ENCODE measurements around the gene TMIGD2. TPM values are rescaled to one million over a fixed set of nuclear protein-coding genes. Genes with fewer than 3 reads are reported as not detected.
"Not testable (repeated sequence)": the region's sequence is repeated elsewhere in the genome, so short reads cannot be mapped to it uniquely, and the experiment has no call there.

The TMIGD2 gene
- total RNA-seq, 4 donors from 2014 or later = 3.8 to 4.8 TPM; not detected in 2

DNA sequence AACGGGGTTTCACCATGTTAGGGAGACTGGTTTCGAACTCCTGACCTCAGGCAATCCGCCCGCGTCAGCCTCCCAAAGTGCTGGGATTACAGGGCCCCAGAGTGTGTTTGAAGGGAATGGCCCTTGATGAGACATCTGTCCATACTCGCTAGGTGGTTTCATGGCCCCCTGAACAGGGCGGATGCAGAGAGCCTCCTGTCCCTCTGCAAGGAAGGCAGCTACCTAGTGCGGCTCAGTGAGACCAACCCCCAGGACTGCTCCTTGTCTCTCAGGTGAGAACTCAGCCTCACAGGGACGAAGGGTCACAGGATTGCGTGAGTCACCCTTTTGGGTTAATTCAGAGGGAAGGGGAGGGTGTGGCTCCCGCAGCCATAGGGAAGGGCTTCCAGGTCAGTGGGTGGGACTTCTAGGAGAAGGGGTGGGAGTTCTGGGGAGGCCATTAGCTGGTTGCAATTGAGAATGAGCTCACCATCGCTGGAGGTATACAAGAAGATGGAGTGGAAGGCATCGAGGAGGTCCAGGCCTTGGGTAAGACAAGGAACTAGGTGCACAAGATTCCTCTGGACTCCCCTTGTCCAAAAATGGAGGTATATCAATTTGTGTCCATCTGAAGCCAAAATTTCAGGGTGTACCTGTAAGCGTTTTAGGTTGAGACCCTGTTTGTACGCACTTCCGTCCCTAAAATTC, 14.0 kb downstream of the TMIGD2 start:
- intact Hi-C loops (cut with DNase I; ENCODE audit: low total_unique reads) = no loop called here
- no peaks in the 10 kb centered on the region for H3K36me3 ChIP-seq
- in situ Hi-C loops (cut with MboI; ENCODE audit: low pct_ligation_motif_present in 1 of 4, low pct_unique_long_range_greater_than_20kb in 1 of 4, low sequenced_read_pairs in 3 of 4) = no loop called here
- H3K9me3 ChIP-seq = no peaks in the 10 kb centered on the region
- H3K27me3 ChIP-seq = peaks cover 8% of the 10 kb centered on the region
- H3K4me3 ChIP-seq = no peak overlapping the region
- no peak for DNase-seq
- no peak overlapping the region for H3K27ac ChIP-seq
- WGBS, 2 donors (ENCODE audit: low coverage in 1 of 2) = 80 to 84% methylated on average over 8 to 16 of the region's 16 CpGs
- TF ChIP-seq, protein P1, sequence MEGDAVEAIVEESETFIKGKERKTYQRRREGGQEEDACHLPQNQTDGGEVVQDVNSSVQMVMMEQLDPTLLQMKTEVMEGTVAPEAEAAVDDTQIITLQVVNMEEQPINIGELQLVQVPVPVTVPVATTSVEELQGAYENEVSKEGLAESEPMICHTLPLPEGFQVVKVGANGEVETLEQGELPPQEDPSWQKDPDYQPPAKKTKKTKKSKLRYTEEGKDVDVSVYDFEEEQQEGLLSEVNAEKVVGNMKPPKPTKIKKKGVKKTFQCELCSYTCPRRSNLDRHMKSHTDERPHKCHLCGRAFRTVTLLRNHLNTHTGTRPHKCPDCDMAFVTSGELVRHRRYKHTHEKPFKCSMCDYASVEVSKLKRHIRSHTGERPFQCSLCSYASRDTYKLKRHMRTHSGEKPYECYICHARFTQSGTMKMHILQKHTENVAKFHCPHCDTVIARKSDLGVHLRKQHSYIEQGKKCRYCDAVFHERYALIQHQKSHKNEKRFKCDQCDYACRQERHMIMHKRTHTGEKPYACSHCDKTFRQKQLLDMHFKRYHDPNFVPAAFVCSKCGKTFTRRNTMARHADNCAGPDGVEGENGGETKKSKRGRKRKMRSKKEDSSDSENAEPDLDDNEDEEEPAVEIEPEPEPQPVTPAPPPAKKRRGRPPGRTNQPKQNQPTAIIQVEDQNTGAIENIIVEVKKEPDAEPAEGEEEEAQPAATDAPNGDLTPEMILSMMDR (IDR thresholded peaks at IDR 0.05) = no peak
- no peak for TF ChIP-seq POLR2AphosphoS5 (IDR thresholded peaks at IDR 0.05)
- no peak for TF ChIP-seq POLR2A (IDR thresholded peaks at IDR 0.05)
- TF ChIP-seq EP300 (IDR thresholded peaks at IDR 0.05; ENCODE audit: low read depth) = no peak
- H3K4me1 ChIP-seq = peaks cover 0 to 13% (median 7%) of the 10 kb centered on the region in 4 donors

DNA sequence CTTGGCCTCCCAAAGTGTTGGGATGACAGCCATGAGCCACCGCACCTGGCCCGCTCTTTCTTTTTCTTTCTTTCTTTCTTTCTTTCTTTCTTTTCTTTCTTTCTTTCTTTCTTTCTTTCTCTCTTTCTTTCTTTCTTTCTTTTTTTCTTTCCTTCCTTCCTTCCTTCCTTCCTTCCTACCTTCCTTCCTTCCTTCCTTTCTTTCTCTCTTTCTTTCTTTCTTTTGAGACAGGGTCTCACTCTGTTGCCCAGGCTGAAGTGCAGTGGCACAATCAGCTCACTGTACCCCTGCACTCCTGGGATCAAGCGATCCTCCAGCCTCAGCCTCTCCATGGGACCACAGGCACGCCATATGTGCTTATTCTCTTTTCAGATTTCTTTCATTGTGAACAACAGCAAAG, 16.0 kb downstream of the TMIGD2 start:
- H3K27ac ChIP-seq; intact Hi-C loops (cut with DNase I; ENCODE audit: low total_unique reads); H3K9me3 ChIP-seq; H3K36me3 ChIP-seq; H3K4me3 ChIP-seq; in situ Hi-C loops (cut with MboI; ENCODE audit: low pct_ligation_motif_present in 1 of 4, low pct_unique_long_range_greater_than_20kb in 1 of 4, low sequenced_read_pairs in 3 of 4); DNase-seq: not testable (repeated sequence)
- peaks cover 0 to 13% (median 7%) of the 10 kb centered on the region in 4 donors for H3K4me1 ChIP-seq
- H3K27me3 ChIP-seq = peaks cover 27% of the 10 kb centered on the region
- WGBS, 2 donors (ENCODE audit: low coverage in 1 of 2) = 95% methylated on average over 4 of the region's 4 CpGs; no CpG with 5 or more reads in 1 of the 2 donors

DNA sequence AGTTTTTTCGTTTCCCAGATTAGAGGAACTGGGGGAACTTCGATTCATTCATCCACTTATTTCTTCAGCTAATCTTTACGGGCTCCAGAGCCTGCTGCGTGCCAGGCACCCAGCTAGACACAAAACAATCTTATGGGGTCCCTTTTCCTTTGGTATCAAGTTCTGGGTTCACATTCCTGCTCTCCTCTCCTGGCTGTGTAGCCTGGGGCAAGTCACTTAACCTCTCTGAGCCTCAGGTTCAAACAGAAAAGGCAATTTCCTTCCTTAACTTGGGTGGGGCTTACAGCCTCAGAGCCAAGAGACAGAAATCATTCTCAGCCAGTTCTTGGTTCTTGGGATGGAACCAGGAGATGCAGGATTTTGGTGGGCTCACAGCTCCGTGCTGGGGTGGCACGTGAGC, 17.2 kb downstream of the TMIGD2 start:
- peaks cover 39% of the 10 kb centered on the region for H3K27me3 ChIP-seq
- peak overlapping the region; percentile 69 to 87 (median 78) for H3K27ac ChIP-seq
- peak overlapping the region in 3 of 4 donors; percentile 32 to 63 (median 61) for H3K4me3 ChIP-seq
- WGBS, 2 donors (ENCODE audit: low coverage in 1 of 2) = 26 to 36% methylated on average over 4 to 6 of the region's 6 CpGs
- no peak for DNase-seq
- no peaks in the 10 kb centered on the region for H3K36me3 ChIP-seq
- intact Hi-C loops (cut with DNase I; ENCODE audit: low total_unique reads) = no loop called here
- H3K4me1 ChIP-seq = peaks cover 0 to 17% (median 7%) of the 10 kb centered on the region in 4 donors
- H3K9me3 ChIP-seq = no peaks in the 10 kb centered on the region
- in situ Hi-C loops (cut with MboI; ENCODE audit: low pct_ligation_motif_present in 1 of 4, low pct_unique_long_range_greater_than_20kb in 1 of 4, low sequenced_read_pairs in 3 of 4) = no loop called here
- TF ChIP-seq POLR2A (IDR thresholded peaks at IDR 0.05) (no peak), EP300 (IDR thresholded peaks at IDR 0.05; ENCODE audit: low read depth) (no peak), POLR2AphosphoS5 (IDR thresholded peaks at IDR 0.05) (no peak)
- TF ChIP-seq, protein P1 (IDR thresholded peaks at IDR 0.05) = no peak

DNA sequence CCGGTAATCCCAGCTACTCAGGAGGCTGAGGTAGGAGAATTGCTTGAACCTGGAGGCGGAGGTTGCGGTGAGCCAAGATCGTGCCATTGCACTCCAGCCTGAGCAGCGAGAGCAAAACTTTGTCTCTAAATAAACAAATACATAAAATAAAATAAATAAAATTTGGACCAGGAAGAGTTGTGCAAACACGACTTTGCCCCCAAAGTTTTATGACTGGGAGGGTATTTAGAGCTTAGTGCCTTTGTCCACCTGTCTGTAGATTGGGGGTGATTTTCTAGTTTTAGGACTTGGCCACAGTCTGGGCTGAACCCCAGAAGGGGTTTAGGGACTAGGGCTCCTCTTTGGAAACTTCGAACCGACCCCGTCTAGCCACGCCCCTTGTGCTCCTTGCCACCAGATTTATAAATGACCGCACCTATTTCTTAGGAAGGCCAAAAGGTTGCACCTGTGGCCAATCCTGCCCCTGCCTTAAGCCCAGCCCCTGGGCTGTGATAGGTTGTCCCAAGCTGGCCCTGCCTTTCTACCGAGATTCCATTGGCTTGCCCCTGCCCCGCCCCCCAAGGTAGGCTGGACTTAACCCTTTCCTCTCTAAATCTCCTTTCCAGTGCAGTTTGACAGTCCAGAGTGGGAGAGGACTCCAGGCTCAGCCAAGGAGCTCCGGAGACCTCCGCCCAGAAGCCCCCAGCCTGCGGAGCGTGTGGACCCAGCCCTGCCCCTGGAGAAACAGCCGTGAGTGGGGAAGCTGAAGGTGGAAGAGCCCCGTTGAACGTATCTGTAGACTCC, 17.8 kb downstream of the TMIGD2 start:
- TF ChIP-seq, protein P1 (IDR thresholded peaks at IDR 0.05) = no peak
- TF ChIP-seq POLR2A (IDR thresholded peaks at IDR 0.05) (peak; percentile 62), POLR2AphosphoS5 (IDR thresholded peaks at IDR 0.05) (peak; percentile 21 to 63 (median 60)), EP300 (IDR thresholded peaks at IDR 0.05; ENCODE audit: low read depth) (no peak)
- Histone ChIP-seq H3K27me3 (peaks cover 45% of the 10 kb centered on the region), H3K27ac (peak overlapping the region; percentile 69 to 87 (median 78)), H3K4me1 (peaks cover 0 to 23% (median 13%) of the 10 kb centered on the region in 4 donors), H3K9me3 (no peaks in the 10 kb centered on the region), H3K4me3 (peak overlapping the region in 3 of 4 donors; percentile 32 to 63 (median 61)), H3K36me3 (no peaks in the 10 kb centered on the region)
- 20 to 27% methylated on average over 1 to 20 of the region's 20 CpGs for whole genome bisulfite sequencing, 2 donors (ENCODE audit: low coverage in 1 of 2)
- peak; percentile 90 for DNase-seq
- intact Hi-C loops (cut with DNase I; ENCODE audit: low total_unique reads) (no loop called here), in situ Hi-C loops (cut with MboI; ENCODE audit: low pct_ligation_motif_present in 1 of 4, low pct_unique_long_range_greater_than_20kb in 1 of 4, low sequenced_read_pairs in 3 of 4) (no loop called here)
